Medulla oblongata (tissue), 1 donor: ENCODE results near the gene RAMP3.
A peak's percentile ranks its signal among the peaks of the same experiment; 100 is the strongest.
"Not testable (repeated sequence)": the region's sequence is repeated elsewhere in the genome, so short reads cannot be mapped to it uniquely, and the experiment has no call there.

Experiments
- DNase-seq: peaks from one replicate; pipeline ENCODE4 v3.0.0-alpha.2; 2015; ENCODE audit errors: extremely low spot score

The RAMP3 gene

DNA sequence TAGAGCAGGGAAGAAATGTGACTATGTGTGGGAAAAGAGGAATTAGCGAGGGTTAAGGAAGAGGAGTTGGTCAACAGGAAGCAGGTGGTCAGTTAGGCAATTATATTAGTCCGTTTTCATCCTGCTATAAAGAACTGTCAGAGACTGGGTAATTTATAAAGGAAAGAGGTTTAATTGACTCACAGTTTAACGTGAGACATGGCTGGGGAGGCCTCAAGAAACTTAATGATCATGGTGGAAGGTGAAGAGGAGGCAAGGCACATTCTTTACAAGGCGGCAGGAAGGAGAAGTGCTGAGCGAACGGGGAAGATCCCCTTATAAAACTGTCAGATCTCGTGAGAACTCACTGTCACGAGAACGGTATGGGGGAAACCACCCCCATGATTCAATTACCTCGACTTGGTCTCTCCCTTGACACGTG lies 35.0 kb downstream of the RAMP3 start:
- DNase-seq: no peak

GRCh38 chr7:45193828-45194227 lies 36.2 kb downstream of the RAMP3 start:
- DNase-seq: no peak

GRCh38 chr7:45196374-45196773 lies 38.8 kb downstream of the RAMP3 start:
- DNase-seq: no peak

GRCh38 chr7:45197461-45197860 lies 39.9 kb downstream of the RAMP3 start:
- no peak for DNase-seq

DNA sequence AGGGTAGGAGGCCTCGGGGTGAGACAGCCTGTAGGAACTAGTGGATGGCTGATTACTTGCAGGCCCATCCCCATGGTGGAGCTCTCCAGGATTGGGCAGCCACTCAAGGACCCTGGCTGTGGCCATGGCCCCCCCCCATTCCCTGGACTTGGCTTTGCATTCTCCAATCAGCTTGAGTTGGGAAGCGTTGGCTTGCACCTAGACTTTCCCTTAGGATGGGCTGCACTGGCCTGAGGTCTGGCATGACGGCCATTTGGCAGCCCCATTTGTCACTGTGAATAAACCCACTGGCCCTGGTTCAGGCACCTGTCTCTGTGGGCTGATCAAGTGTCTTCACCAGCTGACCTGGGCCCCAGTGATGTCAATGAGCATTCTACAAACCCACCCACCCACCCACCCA lies 41.4 kb downstream of the RAMP3 start:
- no peak for DNase-seq

DNA sequence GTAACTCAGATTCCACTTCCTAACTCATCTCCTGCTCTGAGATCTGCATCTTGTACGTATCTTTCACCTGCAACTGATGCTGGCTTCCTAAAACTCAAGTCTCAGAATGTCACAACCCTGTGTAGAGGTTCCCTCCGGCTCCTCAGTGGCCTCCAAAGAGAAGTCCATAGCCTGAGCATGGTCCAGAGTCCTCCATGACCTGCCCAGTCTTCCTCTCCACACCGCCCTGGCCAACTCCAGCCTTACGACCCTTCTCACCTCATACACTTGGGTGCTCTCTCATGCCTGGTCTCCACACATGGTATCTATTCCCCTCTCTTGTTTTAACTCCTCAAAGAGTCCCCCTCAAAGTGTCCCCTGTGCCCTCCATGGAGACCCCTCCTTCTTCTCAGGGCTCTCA lies 41.9 kb downstream of the RAMP3 start:
- DNase-seq: no peak

DNA sequence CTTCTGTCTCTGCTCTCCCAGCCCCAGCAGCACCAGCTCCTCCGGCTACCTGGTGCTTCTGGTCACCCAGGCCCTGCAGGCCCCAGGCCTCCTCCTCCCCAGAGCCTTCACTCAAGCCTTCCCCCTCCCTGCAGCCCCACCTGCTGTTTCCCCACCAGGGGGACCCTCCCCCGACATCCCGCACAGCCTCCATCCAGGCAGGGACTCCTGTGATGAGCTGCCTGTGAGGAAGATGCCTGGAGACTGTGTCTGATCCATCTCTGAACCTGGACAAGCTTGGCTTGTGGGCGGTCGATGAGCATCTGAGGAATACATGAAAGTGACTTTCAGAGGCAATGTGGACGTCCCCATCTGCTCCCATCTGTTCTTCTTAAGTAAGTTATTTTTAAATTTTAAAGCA lies 45.0 kb downstream of the RAMP3 start:
- DNase-seq: no peak

GRCh38 chr7:45203036-45203435 lies 45.4 kb downstream of the RAMP3 start:
- DNase-seq: no peak

GRCh38 chr7:45203459-45203858 lies 45.9 kb downstream of the RAMP3 start:
- no peak for DNase-seq

GRCh38 chr7:45203936-45204445 lies 46.4 kb downstream of the RAMP3 start:
- no peak for DNase-seq

DNA sequence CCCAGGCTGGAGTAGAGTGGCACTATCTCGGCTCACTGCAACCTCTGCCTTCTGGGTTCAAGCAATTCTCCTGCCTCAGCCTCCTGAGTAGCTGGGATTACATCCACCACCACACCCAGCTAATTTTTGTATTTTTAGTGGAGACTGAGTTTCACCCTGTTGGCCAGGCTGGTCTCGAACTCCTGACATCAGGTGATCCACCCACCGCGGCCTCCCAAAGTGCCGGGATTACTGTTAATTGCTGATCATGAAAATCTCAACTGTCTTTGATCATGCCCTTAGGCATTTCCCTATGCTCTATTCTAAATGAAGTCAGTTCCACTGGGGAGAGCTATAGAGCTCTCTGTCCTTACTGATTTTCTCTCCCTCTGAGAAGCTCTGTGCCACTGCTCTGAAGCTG lies 48.7 kb downstream of the RAMP3 start:
- DNase-seq: not testable (repeated sequence)

- DNase-seq: not testable (repeated sequence)
These were observed 52.3 kb downstream of the RAMP3 start for GRCh38 chr7:45209909-45210308.

DNA sequence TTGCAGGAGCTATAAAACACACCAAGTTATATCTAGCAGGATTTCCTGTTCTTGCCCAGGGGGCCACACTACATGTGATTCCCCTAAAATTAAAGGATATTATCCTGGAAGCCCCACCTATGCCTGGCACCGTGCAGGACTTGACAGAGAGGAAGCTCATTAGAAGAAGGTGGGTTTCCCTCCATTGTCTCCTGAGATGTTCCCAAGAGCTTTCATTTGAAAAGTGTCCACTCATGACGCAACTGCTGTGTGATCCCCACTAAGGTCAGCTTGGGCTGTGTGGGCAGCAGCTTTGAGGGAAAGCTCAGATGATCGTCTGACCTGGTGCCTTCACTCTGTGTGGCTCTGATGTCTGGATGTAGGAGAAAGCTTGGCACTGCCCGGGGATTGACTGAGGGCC lies 53.5 kb downstream of the RAMP3 start:
- DNase-seq: no peak

GRCh38 chr7:45211958-45212357 lies 54.4 kb downstream of the RAMP3 start:
- DNase-seq: no peak

- DNase-seq: no peak
These were observed 55.0 kb downstream of the RAMP3 start for GRCh38 chr7:45212606-45213005.

- no peak for DNase-seq
These were observed 58.0 kb downstream of the RAMP3 start for GRCh38 chr7:45215601-45216062.

GRCh38 chr7:45216181-45216580 lies 58.6 kb downstream of the RAMP3 start:
- DNase-seq: no peak

DNA sequence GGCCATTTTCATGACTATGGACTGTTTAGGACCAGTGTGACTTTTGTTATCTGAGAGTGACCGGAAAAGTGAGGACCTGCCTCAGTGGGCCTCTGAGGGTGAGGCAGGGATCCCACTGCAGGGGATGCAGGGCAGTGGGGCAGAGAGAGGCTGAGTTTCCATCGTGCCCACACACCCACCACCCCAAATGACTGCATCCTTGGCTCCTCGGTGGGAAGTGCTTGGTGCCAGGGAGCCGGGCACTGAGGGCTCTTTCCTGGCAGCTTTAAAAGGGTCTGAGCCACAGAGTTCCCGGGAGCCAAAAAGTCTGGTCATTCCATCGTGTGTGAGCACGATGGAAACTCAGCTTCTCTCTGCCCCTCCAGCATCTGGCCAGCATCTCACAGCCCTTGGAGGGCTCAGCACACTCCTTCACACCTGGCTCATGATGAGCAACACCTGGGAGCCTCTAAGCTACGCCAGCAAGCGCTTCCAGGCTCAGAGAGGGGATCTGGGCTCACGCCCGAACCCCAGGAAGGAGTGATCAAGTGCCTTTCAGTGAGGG lies 59.1 kb downstream of the RAMP3 start:
- no peak for DNase-seq

GRCh38 chr7:45217358-45217757 lies 59.8 kb downstream of the RAMP3 start:
- DNase-seq: no peak

DNA sequence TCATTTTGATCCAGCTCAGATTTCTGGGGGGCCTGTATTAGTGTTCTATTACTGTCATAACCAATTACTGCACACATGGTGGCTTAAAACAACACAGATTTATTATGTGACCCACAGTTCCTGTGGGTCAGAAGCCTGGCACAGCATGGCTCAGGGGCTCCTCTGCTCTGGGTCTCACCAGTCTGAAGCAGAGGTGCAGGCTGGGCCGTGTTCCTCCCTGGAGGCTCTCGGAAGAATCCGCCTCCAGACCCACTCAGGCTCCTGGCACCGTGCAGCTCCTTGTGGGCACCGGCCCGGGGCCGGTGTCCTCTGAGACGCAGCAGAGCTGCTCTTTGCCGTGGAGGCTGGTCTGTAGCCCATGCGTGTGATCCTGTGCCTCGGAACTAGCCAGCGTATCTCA lies 61.5 kb downstream of the RAMP3 start:
- no peak for DNase-seq

DNA sequence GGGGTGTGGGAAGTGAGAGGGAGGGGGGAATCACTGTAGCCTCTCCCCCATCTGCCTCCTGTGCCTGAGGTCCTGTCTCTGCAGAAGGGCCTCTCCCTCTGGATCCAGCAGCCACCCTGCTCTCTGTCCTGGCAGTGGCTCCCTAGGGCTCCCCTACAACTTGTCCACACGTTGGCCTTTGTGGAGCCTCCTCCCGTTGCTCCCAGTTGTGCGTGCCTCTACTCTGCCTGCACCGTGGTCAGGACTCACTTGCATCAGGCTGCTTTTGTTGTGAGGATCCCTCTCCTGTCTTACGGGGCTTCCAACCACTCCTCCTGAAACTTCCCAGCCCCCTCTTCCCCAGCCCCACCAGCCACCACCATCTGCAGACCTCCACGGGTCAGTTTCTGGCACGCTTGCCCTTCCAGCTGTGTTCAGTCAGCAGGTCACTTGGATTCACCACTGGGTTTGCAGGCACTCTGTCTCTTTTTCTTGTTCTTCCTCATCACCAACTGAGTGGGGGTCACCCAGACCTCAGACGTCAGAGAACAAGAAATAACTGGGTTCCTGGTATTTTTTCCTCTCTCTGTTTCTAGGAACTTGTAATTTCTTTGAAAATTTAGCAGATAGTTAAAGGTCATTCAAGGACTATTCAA lies 62.3 kb downstream of the RAMP3 start:
- peak; percentile 21 for DNase-seq

DNA sequence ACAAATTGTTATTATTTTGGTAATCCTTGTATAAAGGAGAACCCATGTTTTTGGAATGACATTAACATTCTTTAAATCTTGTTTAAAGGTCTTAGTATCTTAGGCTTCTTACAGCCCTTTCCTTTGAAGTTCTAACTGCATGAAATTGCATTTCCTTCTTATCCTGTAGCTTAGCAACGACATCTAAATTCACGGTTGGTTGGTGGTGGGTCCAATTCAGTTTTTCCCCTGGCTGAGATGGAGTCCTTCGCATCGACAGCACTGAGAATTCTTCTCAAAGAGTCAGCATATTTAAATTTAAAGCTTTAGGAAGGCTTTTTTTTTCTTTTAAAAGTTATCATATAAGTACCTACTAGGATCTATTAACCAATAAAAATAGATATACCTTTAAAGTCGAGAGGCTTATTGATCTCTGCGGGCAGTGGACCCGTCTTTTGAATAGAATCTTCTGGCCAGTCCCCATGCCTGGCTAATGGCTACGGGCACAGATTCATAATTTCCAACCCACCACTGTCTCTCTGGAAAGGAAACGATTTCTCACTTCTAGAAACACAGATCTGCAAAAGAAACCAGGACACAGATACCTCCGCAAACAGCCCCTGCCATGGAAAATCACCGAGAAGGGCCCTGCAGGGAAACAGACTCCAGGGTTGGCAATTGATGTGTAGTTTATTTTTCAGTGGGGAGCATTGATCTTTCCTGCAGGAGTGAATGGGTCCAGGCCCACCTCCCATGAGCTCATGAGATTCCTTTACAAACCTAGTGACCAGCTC lies 63.4 kb downstream of the RAMP3 start:
- DNase-seq: no peak
